GM06990 (cell line): ENCODE results near the gene TTC7B.

Experiments used
- DNase-seq: peaks from one replicate; pipeline ENCODE4 v3.0.0-alpha.2; 2011; ENCODE audit not compliant: insufficient read length; ENCODE audit errors: extremely low read depth
- H3K27me3 ChIP-seq: replicated peaks from 2 replicates; pipeline ENCODE4 v1.6.0; 2011; ENCODE audit warnings: low read length; ENCODE audit not compliant: control insufficient read depth, insufficient read depth
- H3K36me3 ChIP-seq: 2 replicates; pipeline ENCODE4 v1.5.1; 2011; ENCODE audit warnings: low read length; ENCODE audit not compliant: control insufficient read depth, insufficient read depth
- H3K4me3 ChIP-seq: replicated peaks from 2 replicates; pipeline ENCODE4 v1.5.1; 2011; ENCODE audit warnings: low read depth, mild to moderate bottlenecking, control low read depth, low read length
- CTCF ChIP-seq: IDR thresholded peaks from 2 replicates; pipeline ENCODE4 v1.5.1; 2011; ENCODE audit warnings: low read length, control low read depth, mild to moderate bottlenecking, inconsistent platforms; ENCODE audit not compliant: insufficient read depth, poor library complexity, severe bottlenecking

TTC7B gene

GRCh38 chr14:90553921-90554336 lies 262.3 kb downstream of the TTC7B start:
- no peak for TF ChIP-seq CTCF
- no peak for DNase-seq
- H3K4me3 ChIP-seq, result no peak overlapping the region
- no peaks in the 10 kb centered on the region for H3K36me3 ChIP-seq
- peaks cover 2% of the 10 kb centered on the region for H3K27me3 ChIP-seq

- H3K27me3 ChIP-seq, result peaks cover 2% of the 10 kb centered on the region
- no peaks in the 10 kb centered on the region for H3K36me3 ChIP-seq
- DNase-seq, result no peak
- H3K4me3 ChIP-seq, result no peak overlapping the region
- TF ChIP-seq CTCF, result no peak
Observed at GRCh38 chr14:90553298-90553920, 262.8 kb downstream of the TTC7B start.

- Histone ChIP-seq H3K36me3 (no peaks in the 10 kb centered on the region), H3K27me3 (peaks cover 2% of the 10 kb centered on the region), H3K4me3 (no peak overlapping the region)
- TF ChIP-seq CTCF, result no peak
- DNase-seq, result no peak
Observed at GRCh38 chr14:90552465-90553297, 263.5 kb downstream of the TTC7B start.

GRCh38 chr14:90551733-90552464 lies 264.3 kb downstream of the TTC7B start:
- peaks cover 2% of the 10 kb centered on the region for H3K27me3 ChIP-seq
- H3K36me3 ChIP-seq, result no peaks in the 10 kb centered on the region
- H3K4me3 ChIP-seq, result no peak overlapping the region
- no peak for DNase-seq
- TF ChIP-seq CTCF, result no peak

- no peak for TF ChIP-seq CTCF
- DNase-seq, result no peak
- Histone ChIP-seq H3K36me3 (no peaks in the 10 kb centered on the region), H3K4me3 (no peak overlapping the region), H3K27me3 (peaks cover 2% of the 10 kb centered on the region)
Observed at GRCh38 chr14:90551070-90551704, 265.0 kb downstream of the TTC7B start.
